Testis (tissue), 2 donors: ENCODE data around the gene IFNA4.

ENCODE experiments used
- POLR2A ChIP-seq: fragments of 450-650 bp; IDR thresholded peaks from one replicate; pipeline ENCODE4 v1.6.1; 2017; ENCODE audit warnings: antibody characterized with exemption, mild to moderate bottlenecking, moderate library complexity
- TF ChIP-seq, protein P1 (sequence below), 3 experiments: fragments of 450-650 bp in 2 of 3; fragments of 200-600 bp in 1 of 3; sonication (generic) in 1 of 3; IDR thresholded peaks; one replicate each; pipeline ENCODE4 v1.5.1; 2016 to 2019; ENCODE audit warnings: antibody characterized with exemption in 3 of 3, mild to moderate bottlenecking in 2 of 3, moderate library complexity in 1 of 3

DNA sequence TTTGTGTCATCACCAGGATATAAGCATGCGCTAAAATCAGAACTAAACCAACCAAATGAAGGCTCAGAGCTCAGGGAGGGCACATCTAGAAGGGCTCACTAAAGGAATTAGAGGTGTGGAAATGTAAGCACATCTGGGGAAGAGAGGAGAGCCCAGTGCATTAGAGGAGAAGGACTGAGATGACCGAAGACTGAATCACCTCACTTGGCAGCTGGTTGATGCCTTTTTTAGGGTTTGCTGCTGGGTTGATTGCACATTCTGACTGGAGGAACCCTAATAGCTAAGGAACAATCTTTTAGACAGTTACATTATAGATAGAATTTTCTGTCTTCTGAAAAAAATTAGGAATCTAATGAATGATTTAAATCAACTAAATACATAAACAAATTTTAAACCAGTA, 12.7 kb downstream of the IFNA4 start:
- TF ChIP-seq, protein P1, sequence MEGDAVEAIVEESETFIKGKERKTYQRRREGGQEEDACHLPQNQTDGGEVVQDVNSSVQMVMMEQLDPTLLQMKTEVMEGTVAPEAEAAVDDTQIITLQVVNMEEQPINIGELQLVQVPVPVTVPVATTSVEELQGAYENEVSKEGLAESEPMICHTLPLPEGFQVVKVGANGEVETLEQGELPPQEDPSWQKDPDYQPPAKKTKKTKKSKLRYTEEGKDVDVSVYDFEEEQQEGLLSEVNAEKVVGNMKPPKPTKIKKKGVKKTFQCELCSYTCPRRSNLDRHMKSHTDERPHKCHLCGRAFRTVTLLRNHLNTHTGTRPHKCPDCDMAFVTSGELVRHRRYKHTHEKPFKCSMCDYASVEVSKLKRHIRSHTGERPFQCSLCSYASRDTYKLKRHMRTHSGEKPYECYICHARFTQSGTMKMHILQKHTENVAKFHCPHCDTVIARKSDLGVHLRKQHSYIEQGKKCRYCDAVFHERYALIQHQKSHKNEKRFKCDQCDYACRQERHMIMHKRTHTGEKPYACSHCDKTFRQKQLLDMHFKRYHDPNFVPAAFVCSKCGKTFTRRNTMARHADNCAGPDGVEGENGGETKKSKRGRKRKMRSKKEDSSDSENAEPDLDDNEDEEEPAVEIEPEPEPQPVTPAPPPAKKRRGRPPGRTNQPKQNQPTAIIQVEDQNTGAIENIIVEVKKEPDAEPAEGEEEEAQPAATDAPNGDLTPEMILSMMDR (IDR thresholded peaks at IDR 0.05): no peak
- no peak for TF ChIP-seq POLR2A
